ENCODE results near the gene FPGT.

The FPGT gene

GRCh38 chr1:74193908-74194307 lies 4.1 kb upstream of the FPGT start:
- no peaks in the 10 kb centered on the region for H3K36me3 ChIP-seq (replicated peaks)
- H3K4me3 ChIP-seq (ENCODE audit: low read depth, low read length): no peak overlapping the region
- peak; percentile 45 for DNase-seq
- no peak overlapping the region for H3K27ac ChIP-seq
- no peak for TF ChIP-seq CTCF (IDR thresholded peaks at IDR 0.05; ENCODE audit: low read depth, low read length, missing control alignments)
- in situ Hi-C loops (cut with HindIII; ENCODE audit: low pct_ligation_motif_present, low sequenced_read_pairs): no loop called here
- H3K27me3 ChIP-seq (replicated peaks): no peaks in the 10 kb centered on the region

- Histone ChIP-seq H3K4me3 (ENCODE audit: low read depth, low read length) (no peak overlapping the region), H3K36me3 (replicated peaks) (no peaks in the 10 kb centered on the region), H3K27me3 (replicated peaks) (no peaks in the 10 kb centered on the region), H3K27ac (no peak overlapping the region)
- in situ Hi-C loops (cut with HindIII; ENCODE audit: low pct_ligation_motif_present, low sequenced_read_pairs): no loop called here
- no peak for DNase-seq
- TF ChIP-seq CTCF (IDR thresholded peaks at IDR 0.05; ENCODE audit: low read depth, low read length, missing control alignments): no peak
These were observed 2.7 kb upstream of the FPGT start for GRCh38 chr1:74195339-74195738.

GRCh38 chr1:74197255-74197654 lies 787 bp upstream of the FPGT start:
- DNase-seq: no peak
- Histone ChIP-seq H3K27me3 (replicated peaks) (no peaks in the 10 kb centered on the region), H3K36me3 (replicated peaks) (no peaks in the 10 kb centered on the region), H3K27ac (peak overlapping the region; percentile 62), H3K4me3 (ENCODE audit: low read depth, low read length) (peak overlapping the region; percentile 89)
- TF ChIP-seq CTCF (IDR thresholded peaks at IDR 0.05; ENCODE audit: low read depth, low read length, missing control alignments): no peak
- in situ Hi-C loops (cut with HindIII; ENCODE audit: low pct_ligation_motif_present, low sequenced_read_pairs): no loop called here

GRCh38 chr1:74199504-74199903 lies 1.5 kb downstream of the FPGT start:
- in situ Hi-C loops (cut with HindIII; ENCODE audit: low pct_ligation_motif_present, low sequenced_read_pairs): no loop called here
- Histone ChIP-seq H3K27ac (no peak overlapping the region), H3K4me3 (ENCODE audit: low read depth, low read length) (no peak overlapping the region)

GRCh38 chr1:74205266-74205665 lies 7.2 kb downstream of the FPGT start:
- in situ Hi-C loops (cut with HindIII; ENCODE audit: low pct_ligation_motif_present, low sequenced_read_pairs): no loop called here

More at GRCh38 chr1:74199504-74199903, 1.5 kb downstream of the FPGT start:
- DNase-seq: no peak
- Histone ChIP-seq H3K27me3 (replicated peaks) (no peaks in the 10 kb centered on the region), H3K36me3 (replicated peaks) (no peaks in the 10 kb centered on the region)
- TF ChIP-seq CTCF (IDR thresholded peaks at IDR 0.05; ENCODE audit: low read depth, low read length, missing control alignments): no peak

More at GRCh38 chr1:74205266-74205665, 7.2 kb downstream of the FPGT start:
- no peaks in the 10 kb centered on the region for H3K27me3 ChIP-seq (replicated peaks)
- no peak for DNase-seq
- TF ChIP-seq CTCF (IDR thresholded peaks at IDR 0.05; ENCODE audit: low read depth, low read length, missing control alignments): no peak
- H3K27ac ChIP-seq: no peak overlapping the region
- H3K4me3 ChIP-seq (ENCODE audit: low read depth, low read length): no peak overlapping the region
- no peaks in the 10 kb centered on the region for H3K36me3 ChIP-seq (replicated peaks)
